Mesothelial cell of epicardium (in vitro differentiated cells): ENCODE data around the gene BOK. TPM values are rescaled to one million over a fixed set of nuclear protein-coding genes. Genes with fewer than 3 reads are reported as not detected.

Source experiments
- DNase-seq, 2 experiments: peaks; one replicate each; pipeline ENCODE4 v3.0.0; 2021; ENCODE audit warnings: low spot score in 2 of 2; ENCODE audit not compliant: unreplicated experiment in 2 of 2
- H3K27ac Mint-ChIP-seq: 2 replicates; pipeline ENCODE4 v1.8.0; 2021; ENCODE audit warnings: mixed read lengths
- H3K27me3 Mint-ChIP-seq: 2 replicates; pipeline ENCODE4 v1.8.0; 2021; ENCODE audit warnings: low read depth, mixed read lengths
- H3K36me3 Mint-ChIP-seq: 2 replicates; pipeline ENCODE4 v1.8.0; 2021; ENCODE audit warnings: mixed read lengths
- H3K4me1 Mint-ChIP-seq: 2 replicates; pipeline ENCODE4 v1.8.0; 2021; ENCODE audit warnings: mixed read lengths
- H3K4me3 Mint-ChIP-seq: 2 replicates; pipeline ENCODE4 v1.8.0; 2021; ENCODE audit warnings: mild to moderate bottlenecking, moderate library complexity, mixed read lengths
- H3K9me3 Mint-ChIP-seq: 2 replicates; pipeline ENCODE4 v1.8.0; 2021; ENCODE audit warnings: mixed read lengths
- total RNA-seq: library from RNA; stranded (reverse); gene quantifications from 3 replicates; pipeline ENCODE4 v1.2.1, GENCODE V29; 2021
- TF ChIP-seq, protein P1 (sequence below): fragments of 200-600 bp; sonication (generic); IDR thresholded peaks from one replicate; pipeline ENCODE4 v1.5.0; 2021; ENCODE audit warnings: antibody characterized with exemption; ENCODE audit not compliant: unreplicated experiment

Gene BOK
- total RNA-seq, 1 donor from 2014 or later = 36.0 TPM

DNA sequence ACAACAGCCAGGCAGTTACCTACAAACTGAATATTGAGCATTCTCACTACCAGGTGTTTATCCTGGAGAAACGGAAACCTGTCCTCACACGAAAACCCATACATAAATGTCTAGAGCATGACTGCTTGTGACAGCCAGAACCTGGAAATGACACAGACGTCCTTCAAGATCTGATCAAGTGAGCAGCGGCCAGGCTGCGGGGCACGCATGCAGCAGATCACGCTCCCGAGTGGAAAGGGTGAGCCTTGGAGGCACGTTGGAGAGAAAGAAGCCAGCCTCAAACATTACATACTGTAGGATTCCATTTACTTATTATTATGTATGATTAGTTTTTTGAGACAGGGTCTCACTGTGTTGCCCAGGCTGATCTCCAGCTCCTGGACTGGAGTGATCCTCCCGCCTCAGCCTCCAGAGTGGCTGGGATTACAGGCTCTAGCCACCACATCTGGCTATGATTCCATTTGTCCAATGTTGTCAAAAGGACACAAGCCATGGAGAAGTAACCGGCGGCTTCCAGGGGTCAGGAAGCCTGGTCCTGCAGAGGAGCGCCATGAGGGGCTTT lies 27.3 kb upstream of the BOK start:
- H3K4me1 Mint-ChIP-seq = peaks cover 3% of the 10 kb centered on the region
- peaks cover 3% of the 10 kb centered on the region for H3K9me3 Mint-ChIP-seq
- no peak overlapping the region for H3K4me3 Mint-ChIP-seq
- TF ChIP-seq, protein P1, sequence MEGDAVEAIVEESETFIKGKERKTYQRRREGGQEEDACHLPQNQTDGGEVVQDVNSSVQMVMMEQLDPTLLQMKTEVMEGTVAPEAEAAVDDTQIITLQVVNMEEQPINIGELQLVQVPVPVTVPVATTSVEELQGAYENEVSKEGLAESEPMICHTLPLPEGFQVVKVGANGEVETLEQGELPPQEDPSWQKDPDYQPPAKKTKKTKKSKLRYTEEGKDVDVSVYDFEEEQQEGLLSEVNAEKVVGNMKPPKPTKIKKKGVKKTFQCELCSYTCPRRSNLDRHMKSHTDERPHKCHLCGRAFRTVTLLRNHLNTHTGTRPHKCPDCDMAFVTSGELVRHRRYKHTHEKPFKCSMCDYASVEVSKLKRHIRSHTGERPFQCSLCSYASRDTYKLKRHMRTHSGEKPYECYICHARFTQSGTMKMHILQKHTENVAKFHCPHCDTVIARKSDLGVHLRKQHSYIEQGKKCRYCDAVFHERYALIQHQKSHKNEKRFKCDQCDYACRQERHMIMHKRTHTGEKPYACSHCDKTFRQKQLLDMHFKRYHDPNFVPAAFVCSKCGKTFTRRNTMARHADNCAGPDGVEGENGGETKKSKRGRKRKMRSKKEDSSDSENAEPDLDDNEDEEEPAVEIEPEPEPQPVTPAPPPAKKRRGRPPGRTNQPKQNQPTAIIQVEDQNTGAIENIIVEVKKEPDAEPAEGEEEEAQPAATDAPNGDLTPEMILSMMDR = no peak
- H3K27ac Mint-ChIP-seq = no peak overlapping the region
- no peak for DNase-seq
- H3K27me3 Mint-ChIP-seq = no peaks in the 10 kb centered on the region
- H3K36me3 Mint-ChIP-seq = no peaks in the 10 kb centered on the region

DNA sequence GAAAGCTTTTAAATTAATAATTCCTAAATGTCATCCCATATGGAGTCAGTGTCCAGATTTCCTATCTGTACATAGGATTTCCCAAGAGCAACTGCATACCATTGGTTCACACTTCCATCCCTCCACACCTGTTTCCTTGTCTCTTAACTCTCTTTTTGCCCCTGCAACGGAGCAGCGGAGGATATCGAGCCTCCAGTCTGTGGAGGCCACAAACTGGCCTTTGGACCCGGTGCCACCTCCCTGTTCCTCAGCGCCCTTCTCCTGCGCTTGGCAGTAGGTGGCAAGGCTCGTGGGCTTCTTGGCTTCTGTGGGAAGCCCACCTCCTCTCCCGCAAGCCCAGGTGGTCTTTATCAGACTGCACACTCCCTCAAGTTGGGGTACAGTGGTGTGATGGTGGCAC lies 26.4 kb upstream of the BOK start:
- H3K4me3 Mint-ChIP-seq = no peak overlapping the region
- H3K9me3 Mint-ChIP-seq = no peaks in the 10 kb centered on the region
- TF ChIP-seq, protein P1 = no peak

DNA sequence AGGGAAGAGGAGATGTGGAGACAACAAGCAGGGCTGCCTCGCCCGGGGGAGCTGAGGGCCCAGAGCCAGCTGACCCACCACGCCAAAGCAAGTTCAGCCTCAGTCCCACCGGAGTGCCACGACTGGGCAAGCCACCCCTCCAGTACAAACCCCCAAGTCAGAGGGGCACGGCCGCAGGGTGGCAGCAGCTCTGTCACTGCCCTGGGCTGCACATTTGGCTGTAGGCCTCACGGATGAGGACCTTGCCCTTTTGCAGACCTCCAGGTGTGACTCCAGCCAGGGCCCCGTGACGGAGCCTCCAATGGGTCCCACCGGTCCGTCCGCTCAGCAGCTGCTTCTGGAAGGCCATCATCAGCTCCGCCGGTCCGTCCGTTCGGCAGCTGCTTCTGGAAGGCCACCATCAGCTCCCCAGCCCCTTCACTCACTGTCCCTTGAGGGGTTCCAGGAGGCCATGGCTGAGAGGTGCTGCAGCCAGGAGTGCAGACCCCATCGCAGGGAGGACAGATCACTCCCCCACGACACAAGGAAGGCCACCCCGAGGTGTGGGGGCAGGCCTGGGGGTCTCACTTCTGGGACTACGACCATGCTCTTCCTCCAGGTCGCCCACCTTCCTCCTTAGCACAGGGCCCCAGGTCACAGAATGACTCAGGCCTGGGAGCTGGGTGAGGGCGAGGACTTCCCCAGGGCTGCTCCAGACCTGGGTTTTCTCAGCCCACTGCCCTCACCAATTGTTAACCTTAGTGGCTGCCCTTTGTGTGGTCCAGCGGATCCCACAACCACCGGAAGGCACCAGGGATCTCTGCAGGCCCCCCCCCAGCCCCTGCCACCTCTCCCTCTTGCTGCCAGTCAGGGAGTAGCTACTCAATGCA lies 25.6 kb upstream of the BOK start:
- peaks cover 5% of the 10 kb centered on the region for H3K4me1 Mint-ChIP-seq
- no peaks in the 10 kb centered on the region for H3K9me3 Mint-ChIP-seq
- no peak for DNase-seq
- no peak overlapping the region for H3K27ac Mint-ChIP-seq
- H3K27me3 Mint-ChIP-seq = no peaks in the 10 kb centered on the region
- no peaks in the 10 kb centered on the region for H3K36me3 Mint-ChIP-seq
- H3K4me3 Mint-ChIP-seq = no peak overlapping the region
- TF ChIP-seq, protein P1 = no peak

More for the DNA sequence above, 26.4 kb upstream of the BOK start:
- H3K27me3 Mint-ChIP-seq = no peaks in the 10 kb centered on the region
- H3K36me3 Mint-ChIP-seq = no peaks in the 10 kb centered on the region
- peaks cover 5% of the 10 kb centered on the region for H3K4me1 Mint-ChIP-seq
- H3K27ac Mint-ChIP-seq = no peak overlapping the region
- no peak for DNase-seq

DNA sequence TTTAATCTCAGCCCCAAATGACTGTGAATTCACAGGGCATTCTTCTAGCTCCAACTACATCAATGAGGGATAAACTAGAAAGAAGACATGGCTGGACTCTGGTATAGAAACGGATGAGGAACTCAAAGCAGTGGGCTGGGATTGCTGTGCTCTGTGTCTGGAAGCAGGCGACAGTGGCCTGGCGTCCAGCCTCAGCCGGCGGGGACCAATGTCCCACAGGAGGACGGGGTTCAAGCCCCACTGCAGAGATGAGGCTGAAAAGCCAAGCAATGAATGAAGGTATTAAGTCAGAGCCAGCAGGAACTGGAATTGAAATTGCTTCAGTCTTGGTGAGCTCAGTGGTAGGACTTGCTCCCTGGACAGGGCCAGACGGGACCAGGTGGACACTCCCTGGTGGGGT lies 24.3 kb upstream of the BOK start:
- TF ChIP-seq, protein P1 = no peak
- no peak overlapping the region for H3K27ac Mint-ChIP-seq
- H3K4me3 Mint-ChIP-seq = no peak overlapping the region

DNA sequence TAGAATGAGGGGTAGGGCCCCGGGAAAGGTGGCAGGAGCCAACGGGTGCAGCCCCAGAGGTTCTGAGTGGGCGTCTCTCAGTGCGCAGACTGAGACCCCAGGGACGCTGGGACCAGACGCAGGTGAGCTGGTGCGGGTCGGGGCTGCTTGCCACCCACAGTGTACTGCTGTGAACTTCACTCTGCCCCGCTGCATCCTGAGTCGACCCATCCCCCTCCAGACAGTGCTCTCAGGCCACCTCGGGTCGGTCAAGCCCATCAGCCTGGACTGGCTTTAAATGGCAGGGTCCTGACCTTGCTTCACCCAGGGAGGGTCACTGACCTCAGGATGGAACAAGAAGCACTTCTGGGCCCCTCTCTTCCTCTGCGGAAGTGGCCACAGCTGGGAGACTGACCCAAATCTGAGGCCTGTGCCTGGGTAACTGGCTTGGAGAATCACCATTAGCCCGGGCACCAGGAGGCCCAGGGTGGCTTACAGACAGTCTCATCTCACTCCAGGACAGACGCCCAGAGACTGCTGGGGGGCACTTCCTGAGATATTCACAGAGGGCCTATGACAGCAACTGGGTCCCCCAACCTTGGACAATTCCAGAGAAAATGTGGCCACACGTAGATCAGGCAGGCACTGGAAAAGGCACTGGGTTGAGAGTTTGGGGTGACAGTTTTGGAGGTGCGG lies 23.7 kb upstream of the BOK start:
- TF ChIP-seq, protein P1 = no peak

More for the DNA sequence above, 24.3 kb upstream of the BOK start:
- H3K36me3 Mint-ChIP-seq = no peaks in the 10 kb centered on the region
- peaks cover 2% of the 10 kb centered on the region for H3K27me3 Mint-ChIP-seq
- H3K4me1 Mint-ChIP-seq = peaks cover 5% of the 10 kb centered on the region
- H3K9me3 Mint-ChIP-seq = no peaks in the 10 kb centered on the region
- DNase-seq = no peak

More for the DNA sequence above, 23.7 kb upstream of the BOK start:
- Mint-ChIP-seq H3K27me3 (peaks cover 2% of the 10 kb centered on the region), H3K9me3 (no peaks in the 10 kb centered on the region), H3K36me3 (no peaks in the 10 kb centered on the region), H3K27ac (no peak overlapping the region), H3K4me3 (no peak overlapping the region), H3K4me1 (peaks cover 5% of the 10 kb centered on the region)
- no peak for DNase-seq
